GM12891 (cell line): ENCODE data around the gene CDC20B.

ENCODE experiments used
- POLR2A ChIP-seq: IDR thresholded peaks from 2 replicates; pipeline ENCODE4 v1.6.1; 2011; ENCODE audit warnings: low read depth, low read length, control low read depth
- TAF1 ChIP-seq: IDR thresholded peaks from 2 replicates; pipeline ENCODE4 v1.6.1; 2011; ENCODE audit warnings: low read depth, low read length, control low read depth

DNA sequence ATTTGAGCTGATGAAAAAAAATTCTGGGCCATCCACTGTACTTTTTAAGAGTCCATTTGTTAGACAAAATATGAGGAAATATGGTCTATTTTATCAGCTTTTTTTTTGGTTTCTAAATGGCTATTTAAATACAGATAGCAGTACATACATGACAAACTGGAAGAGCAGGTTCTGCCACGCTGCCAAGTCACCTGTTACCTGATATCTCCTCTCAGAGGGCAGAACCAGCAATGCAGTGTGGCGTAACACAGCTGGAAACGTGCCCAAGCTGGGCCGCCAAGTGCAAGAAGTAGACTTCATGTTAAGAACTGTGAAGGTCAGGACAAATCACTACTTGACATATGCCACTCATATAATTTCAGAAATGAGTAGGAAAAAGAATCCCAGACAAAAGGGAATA is 46.0 kb upstream of the CDC20B start:
- TF ChIP-seq POLR2A (no peak), TAF1 (no peak)
